ENCODE measurements around the gene DKC1. TPM values are rescaled to one million over a fixed set of nuclear protein-coding genes. Genes with fewer than 3 reads are reported as not detected.
A peak's percentile ranks its signal among the peaks of the same experiment; 100 is the strongest.

The DKC1 gene
- total RNA-seq, 1 experiment from 2014 or later, result 160 TPM

- H3K9me3 Mint-ChIP-seq, result peaks cover 61 to 71% of the 10 kb centered on the region in 2 experiments
- Histone ChIP-seq H2BK20ac (ENCODE audit: low read depth, low read length, poor library complexity, severe bottlenecking) (no peak overlapping the region), H3T11ph (ENCODE audit: low read length) (no peak overlapping the region), H3K9me3 (ENCODE audit: control insufficient read depth, low read depth, low read length) (peaks cover 9% of the 10 kb centered on the region), H2BK5ac (ENCODE audit: insufficient read length, low read length) (no peak overlapping the region), H2BK15ac (ENCODE audit: low read depth, low read length) (no peak overlapping the region), H3K27me3 (ENCODE audit: insufficient read depth, low read length) (no peaks in the 10 kb centered on the region), H4K5ac (ENCODE audit: insufficient read length, low read depth, low read length) (no peak overlapping the region), H3K23ac (ENCODE audit: insufficient read length, low read depth, low read length) (no peak overlapping the region), H4K91ac (ENCODE audit: insufficient read length, low read depth, low read length) (no peak overlapping the region), H3K4me1 (ENCODE audit: insufficient read depth, low read length) (peaks cover 2% of the 10 kb centered on the region; the same call in 1 of the 2 replicates), H3K79me2 (ENCODE audit: insufficient read depth, low read length) (no peaks in the 10 kb centered on the region), H3K56ac (ENCODE audit: insufficient read length, low read depth, low read length) (no peak overlapping the region), H3K27ac (ENCODE audit: insufficient read length, low read depth, low read length) (peak overlapping the region; percentile 83), H2BK12ac (ENCODE audit: insufficient read length, low read depth, low read length) (no peak overlapping the region), H2AK5ac (ENCODE audit: insufficient read length, low read length) (no peak overlapping the region), H3K79me1 (ENCODE audit: insufficient read depth, low read depth, low read length, poor library complexity, severe bottlenecking) (no peaks in the 10 kb centered on the region), H4K20me1 (ENCODE audit: control insufficient read depth, insufficient read depth, insufficient read length) (no peaks in the 10 kb centered on the region), H2BK120ac (ENCODE audit: low read depth, low read length, poor library complexity, severe bottlenecking) (no peak overlapping the region), H3K23me2 (ENCODE audit: insufficient read length, low read depth, low read length, poor library complexity, severe bottlenecking) (no peaks in the 10 kb centered on the region), H3K18ac (ENCODE audit: insufficient read length, low read depth, low read length) (no peak overlapping the region), H4K8ac (replicated peaks; ENCODE audit: insufficient read length, low read depth, low read length) (no peak overlapping the region), H3K9ac (ENCODE audit: extremely low read depth, insufficient read length, low read length) (no peak overlapping the region), H3K4ac (ENCODE audit: low read depth, low read length) (no peak overlapping the region), H3K4me2 (ENCODE audit: insufficient read depth, insufficient read length, low read length) (peak overlapping the region; percentile 6), H3K14ac (ENCODE audit: insufficient read depth, low read length) (no peak overlapping the region), H2AFZ (ENCODE audit: low read length) (no peak overlapping the region)
- H3K27me3 Mint-ChIP-seq (ENCODE audit: low read depth), result no peaks in the 10 kb centered on the region
- H3K27ac Mint-ChIP-seq, result peak overlapping the region in 2 of 3 experiments; percentile 62 to 70; a peak in 4 of 7 replicates
- H3K36me3 Mint-ChIP-seq (ENCODE audit: insufficient read depth in 1 of 3, low read depth in 3 of 3), result peaks cover 9 to 13% (median 12%) of the 10 kb centered on the region in 3 experiments
- peak overlapping the region in 1 of 2 experiments; percentile 50; a peak in 3 of 5 replicates for H3K4me3 Mint-ChIP-seq
- no peak for DNase-seq
- peaks cover 36 to 37% of the 10 kb centered on the region in 2 experiments for H3K4me1 Mint-ChIP-seq
- TF ChIP-seq, protein P1, sequence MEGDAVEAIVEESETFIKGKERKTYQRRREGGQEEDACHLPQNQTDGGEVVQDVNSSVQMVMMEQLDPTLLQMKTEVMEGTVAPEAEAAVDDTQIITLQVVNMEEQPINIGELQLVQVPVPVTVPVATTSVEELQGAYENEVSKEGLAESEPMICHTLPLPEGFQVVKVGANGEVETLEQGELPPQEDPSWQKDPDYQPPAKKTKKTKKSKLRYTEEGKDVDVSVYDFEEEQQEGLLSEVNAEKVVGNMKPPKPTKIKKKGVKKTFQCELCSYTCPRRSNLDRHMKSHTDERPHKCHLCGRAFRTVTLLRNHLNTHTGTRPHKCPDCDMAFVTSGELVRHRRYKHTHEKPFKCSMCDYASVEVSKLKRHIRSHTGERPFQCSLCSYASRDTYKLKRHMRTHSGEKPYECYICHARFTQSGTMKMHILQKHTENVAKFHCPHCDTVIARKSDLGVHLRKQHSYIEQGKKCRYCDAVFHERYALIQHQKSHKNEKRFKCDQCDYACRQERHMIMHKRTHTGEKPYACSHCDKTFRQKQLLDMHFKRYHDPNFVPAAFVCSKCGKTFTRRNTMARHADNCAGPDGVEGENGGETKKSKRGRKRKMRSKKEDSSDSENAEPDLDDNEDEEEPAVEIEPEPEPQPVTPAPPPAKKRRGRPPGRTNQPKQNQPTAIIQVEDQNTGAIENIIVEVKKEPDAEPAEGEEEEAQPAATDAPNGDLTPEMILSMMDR (conservative IDR thresholded peaks at IDR 0.05), result no peak
These were observed 58.9 kb downstream of the DKC1 start for GRCh38 chrX:154821523-154821922.

Measured in H9 (cell line).